ENCODE results near the gene ISG20.

The ISG20 gene

GRCh38 chr15:88695101-88695500, 56.3 kb downstream of the ISG20 start:
- DNase-seq = no peak

- DNase-seq = no peak
Observed at GRCh38 chr15:88695691-88696251, 57.0 kb downstream of the ISG20 start.

- DNase-seq = no peak
Observed at GRCh38 chr15:88696254-88696653, 57.4 kb downstream of the ISG20 start.

GRCh38 chr15:88697276-88697675, 58.5 kb downstream of the ISG20 start:
- DNase-seq = no peak

- DNase-seq = no peak
Observed at GRCh38 chr15:88699861-88700260, 61.0 kb downstream of the ISG20 start.

GRCh38 chr15:88700716-88701115, 61.9 kb downstream of the ISG20 start:
- DNase-seq = no peak

- no peak for DNase-seq
Observed at GRCh38 chr15:88701561-88702095, 62.8 kb downstream of the ISG20 start.

- no peak for DNase-seq
Observed at GRCh38 chr15:88702983-88703382, 64.2 kb downstream of the ISG20 start.

- DNase-seq = no peak
Observed at GRCh38 chr15:88703533-88703932, 64.7 kb downstream of the ISG20 start.

GRCh38 chr15:88704791-88705768, 66.3 kb downstream of the ISG20 start:
- no peak for DNase-seq

GRCh38 chr15:88705769-88706165, 67.0 kb downstream of the ISG20 start:
- no peak for DNase-seq

All from NCI-H510A (cell line).